ENCODE measurements around the gene PSRC1.

The PSRC1 gene

DNA sequence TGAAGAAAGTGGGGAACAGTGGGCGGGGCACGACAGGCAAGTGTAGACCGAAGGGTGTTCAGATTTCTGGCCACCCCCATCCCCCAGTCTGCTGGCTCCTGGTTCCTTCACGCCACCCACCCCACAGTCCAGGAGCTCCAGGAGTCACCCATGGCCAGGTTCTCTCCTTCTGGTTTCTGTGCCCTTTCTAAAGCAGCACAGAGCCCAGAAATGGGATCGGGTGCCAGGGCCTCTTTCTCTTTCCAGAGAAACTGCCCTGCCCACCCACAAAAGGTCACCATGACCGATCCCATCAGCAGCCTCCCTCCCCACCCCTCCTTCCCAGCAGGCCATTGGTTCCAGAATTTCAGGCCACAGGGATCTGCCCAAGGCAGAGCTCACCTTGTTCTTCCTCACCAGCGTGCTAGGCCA, 36.8 kb downstream of the PSRC1 start:
- TF ChIP-seq, protein P1, sequence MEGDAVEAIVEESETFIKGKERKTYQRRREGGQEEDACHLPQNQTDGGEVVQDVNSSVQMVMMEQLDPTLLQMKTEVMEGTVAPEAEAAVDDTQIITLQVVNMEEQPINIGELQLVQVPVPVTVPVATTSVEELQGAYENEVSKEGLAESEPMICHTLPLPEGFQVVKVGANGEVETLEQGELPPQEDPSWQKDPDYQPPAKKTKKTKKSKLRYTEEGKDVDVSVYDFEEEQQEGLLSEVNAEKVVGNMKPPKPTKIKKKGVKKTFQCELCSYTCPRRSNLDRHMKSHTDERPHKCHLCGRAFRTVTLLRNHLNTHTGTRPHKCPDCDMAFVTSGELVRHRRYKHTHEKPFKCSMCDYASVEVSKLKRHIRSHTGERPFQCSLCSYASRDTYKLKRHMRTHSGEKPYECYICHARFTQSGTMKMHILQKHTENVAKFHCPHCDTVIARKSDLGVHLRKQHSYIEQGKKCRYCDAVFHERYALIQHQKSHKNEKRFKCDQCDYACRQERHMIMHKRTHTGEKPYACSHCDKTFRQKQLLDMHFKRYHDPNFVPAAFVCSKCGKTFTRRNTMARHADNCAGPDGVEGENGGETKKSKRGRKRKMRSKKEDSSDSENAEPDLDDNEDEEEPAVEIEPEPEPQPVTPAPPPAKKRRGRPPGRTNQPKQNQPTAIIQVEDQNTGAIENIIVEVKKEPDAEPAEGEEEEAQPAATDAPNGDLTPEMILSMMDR (IDR thresholded peaks at IDR 0.05; ENCODE audit: low read depth, low read length): no peak
- no peak for DNase-seq (ENCODE audit: extremely low read depth, low read depth)

DNA sequence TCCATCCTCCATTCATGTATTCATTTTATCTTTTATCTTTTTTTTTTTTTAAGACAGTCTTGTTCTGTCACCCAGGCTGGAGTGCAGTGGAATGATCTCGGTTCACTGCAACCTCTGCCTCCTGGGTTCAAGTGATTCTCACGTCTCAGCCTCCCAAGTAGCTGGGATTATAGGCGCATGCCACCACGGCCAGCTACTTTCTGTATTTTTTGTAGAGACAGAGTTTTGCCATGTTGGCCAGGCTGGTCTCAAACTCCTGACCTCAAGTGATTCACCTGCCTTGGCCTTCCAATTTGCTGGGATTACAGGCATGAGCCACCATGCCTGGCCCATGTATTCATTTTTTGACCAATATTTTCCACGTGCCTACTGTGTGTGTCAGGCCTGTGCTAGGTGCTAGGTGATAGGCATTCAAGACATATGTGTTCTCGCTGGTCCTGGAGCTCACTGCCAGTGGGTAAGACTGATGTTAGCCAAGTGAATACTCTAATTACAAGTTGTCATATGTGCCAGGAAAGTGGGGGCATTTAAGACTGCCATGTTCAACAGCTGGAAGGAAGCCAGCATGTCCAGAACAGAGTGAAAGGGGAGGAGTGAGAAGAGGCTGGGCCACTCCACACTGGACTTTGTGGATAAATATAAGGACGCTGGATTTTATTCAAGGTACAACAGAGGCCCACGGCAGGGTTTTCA, 38.9 kb downstream of the PSRC1 start:
- DNase-seq (ENCODE audit: extremely low read depth, low read depth): no peak
- TF ChIP-seq, protein P1 (IDR thresholded peaks at IDR 0.05; ENCODE audit: low read depth, low read length): no peak

DNA sequence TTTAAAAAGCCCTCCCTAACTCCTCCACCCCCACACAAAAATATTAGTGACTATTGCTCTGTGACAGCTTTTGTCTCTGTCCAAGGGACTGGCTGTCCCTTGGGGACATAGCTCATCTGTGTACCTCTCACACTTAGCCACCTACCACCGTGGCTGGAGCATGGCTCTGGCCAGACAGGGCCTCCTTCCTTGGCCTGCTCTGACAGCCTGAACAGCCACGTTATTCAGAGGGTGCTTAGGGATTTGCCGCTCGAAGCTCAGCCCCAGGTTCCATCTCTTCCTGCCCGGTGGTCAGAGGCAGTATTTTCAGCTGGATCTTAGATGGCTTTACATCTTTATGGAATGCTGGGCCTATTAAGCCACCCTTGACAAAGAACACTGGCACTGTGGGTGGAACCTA, 39.7 kb downstream of the PSRC1 start:
- DNase-seq (ENCODE audit: extremely low read depth, low read depth): no peak
- TF ChIP-seq, protein P1 (IDR thresholded peaks at IDR 0.05; ENCODE audit: low read depth, low read length): no peak

DNA sequence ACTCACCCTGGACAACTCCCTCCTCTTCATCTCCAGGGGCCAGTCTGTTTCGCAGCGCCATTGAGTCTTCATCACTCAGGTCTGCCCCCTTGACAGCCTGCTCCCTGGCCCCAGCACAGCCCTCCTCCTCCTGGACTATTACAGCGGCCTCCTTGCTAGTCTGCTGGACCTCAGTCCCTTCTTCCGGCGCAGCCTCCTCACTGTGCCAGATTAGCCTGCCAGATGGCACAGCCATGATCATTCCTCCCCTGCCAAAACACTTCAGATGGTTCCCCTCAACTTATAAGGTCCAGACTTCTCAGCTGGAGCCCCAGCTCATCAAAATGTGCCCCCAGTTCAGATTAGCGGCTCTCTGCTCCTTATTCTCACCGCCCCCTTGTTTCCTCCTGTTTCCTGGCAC, 40.6 kb downstream of the PSRC1 start:
- TF ChIP-seq, protein P1 (IDR thresholded peaks at IDR 0.05; ENCODE audit: low read depth, low read length): no peak
- DNase-seq (ENCODE audit: extremely low read depth, low read depth): no peak

DNA sequence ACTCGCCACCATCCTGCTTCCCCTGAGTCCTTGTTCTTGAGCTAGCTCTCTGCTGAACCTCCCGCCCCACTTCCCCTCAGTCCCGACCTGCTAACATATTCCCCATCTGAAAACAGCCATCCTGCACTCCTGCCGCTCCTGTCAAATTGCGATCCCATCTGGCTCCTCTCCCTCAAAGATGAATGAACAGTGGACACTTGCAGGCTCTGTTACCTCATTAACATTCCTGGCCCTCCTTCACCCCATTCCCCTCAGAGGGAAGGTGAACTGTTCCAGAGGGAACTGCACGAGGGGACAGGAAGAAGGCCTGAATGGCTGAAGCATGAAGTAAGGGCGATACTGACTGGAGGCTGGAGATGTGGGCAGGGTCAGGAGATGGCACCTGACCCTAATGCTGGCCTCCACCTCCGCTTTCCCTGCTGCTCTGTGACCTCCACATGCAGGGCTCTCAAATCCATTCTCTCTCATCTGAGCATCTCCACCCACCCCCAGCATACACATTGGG, 41.1 kb downstream of the PSRC1 start:
- DNase-seq (ENCODE audit: extremely low read depth, low read depth): no peak
- TF ChIP-seq, protein P1 (IDR thresholded peaks at IDR 0.05; ENCODE audit: low read depth, low read length): no peak

DNA sequence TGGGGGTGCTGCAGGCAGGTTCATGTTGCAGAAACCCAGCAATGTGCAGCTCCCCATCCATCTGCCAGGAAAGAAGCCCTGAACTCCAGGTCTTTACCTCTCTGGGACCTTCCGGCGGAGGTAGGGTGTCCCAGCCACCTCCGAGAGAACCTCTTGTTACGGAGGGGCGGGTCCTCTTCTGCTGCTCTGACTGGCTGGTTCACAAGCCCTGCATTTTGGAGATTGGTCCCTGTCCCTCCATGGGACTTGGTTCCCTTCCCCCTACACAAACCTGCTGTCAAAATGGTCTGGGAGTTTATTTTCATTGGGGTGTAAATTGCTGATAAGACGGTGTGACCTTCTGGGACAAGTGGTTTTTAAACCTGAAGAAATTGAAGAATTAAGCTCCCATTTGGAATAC, 41.6 kb downstream of the PSRC1 start:
- DNase-seq (ENCODE audit: extremely low read depth, low read depth): no peak

More for the DNA sequence above, 41.6 kb downstream of the PSRC1 start:
- TF ChIP-seq, protein P1 (IDR thresholded peaks at IDR 0.05; ENCODE audit: low read depth, low read length): no peak
